Glutamatergic neuron (in vitro differentiated cells): Measurements from ENCODE around the gene SLC28A3. TPM values are rescaled to one million over a fixed set of nuclear protein-coding genes. Genes with fewer than 3 reads are reported as not detected.

Experiments
- DNase-seq: peaks from one replicate; pipeline ENCODE4 v3.0.0; 2022
- H3K27ac Mint-ChIP-seq: one replicate; pipeline ENCODE4 v1.8.0; 2020; ENCODE audit warnings: mild to moderate bottlenecking, mixed read lengths, inconsistent platforms; ENCODE audit not compliant: unreplicated experiment
- H3K27me3 Mint-ChIP-seq: one replicate; pipeline ENCODE4 v1.8.0; 2020; ENCODE audit warnings: mild to moderate bottlenecking, moderate library complexity, mixed read lengths, inconsistent platforms; ENCODE audit not compliant: unreplicated experiment
- H3K36me3 Mint-ChIP-seq: one replicate; pipeline ENCODE4 v1.8.0; 2020; ENCODE audit warnings: mild to moderate bottlenecking, mixed read lengths, inconsistent platforms; ENCODE audit not compliant: unreplicated experiment
- H3K4me1 Mint-ChIP-seq: one replicate; pipeline ENCODE4 v1.8.0; 2020; ENCODE audit warnings: mild to moderate bottlenecking, low read depth, mixed read lengths, inconsistent platforms; ENCODE audit not compliant: unreplicated experiment
- H3K4me3 Mint-ChIP-seq: one replicate; pipeline ENCODE4 v1.8.0; 2020; ENCODE audit warnings: mild to moderate bottlenecking, mixed read lengths, inconsistent platforms; ENCODE audit not compliant: unreplicated experiment
- H3K9me3 Mint-ChIP-seq: one replicate; pipeline ENCODE4 v1.8.0; 2020; ENCODE audit warnings: mild to moderate bottlenecking, moderate library complexity, mixed read lengths, inconsistent platforms; ENCODE audit not compliant: unreplicated experiment
- CTCF ChIP-seq: fragments of 200-600 bp; sonication (generic); IDR thresholded peaks from one replicate; pipeline ENCODE4 v1.5.0; 2021; ENCODE audit not compliant: partially characterized antibody, unreplicated experiment
- total RNA-seq: library from RNA; stranded (reverse); fragmentation: NEBNext Ultra II Directional; extraction: Animal tissue kit (Norgen Biotek cat#: 25700); gene quantifications from one replicate; pipeline ENCODE4 v1.2.1, GENCODE V29; 2021; ENCODE audit not compliant: unreplicated experiment

SLC28A3 gene
- total RNA-seq, 1 donor from 2014 or later = not detected

- no peak for TF ChIP-seq CTCF
- H3K27me3 Mint-ChIP-seq = peaks cover 3% of the 10 kb centered on the region
- H3K27ac Mint-ChIP-seq = no peak overlapping the region
- no peaks in the 10 kb centered on the region for H3K4me1 Mint-ChIP-seq
- H3K9me3 Mint-ChIP-seq = no peaks in the 10 kb centered on the region
- DNase-seq = no peak
- no peaks in the 10 kb centered on the region for H3K36me3 Mint-ChIP-seq
- no peak overlapping the region for H3K4me3 Mint-ChIP-seq
Observed at GRCh38 chr9:84349671-84350070, 9.1 kb upstream of the SLC28A3 start.

- no peak for DNase-seq
- Mint-ChIP-seq H3K4me3 (no peak overlapping the region), H3K27me3 (no peaks in the 10 kb centered on the region), H3K27ac (no peak overlapping the region), H3K36me3 (no peaks in the 10 kb centered on the region), H3K9me3 (no peaks in the 10 kb centered on the region), H3K4me1 (no peaks in the 10 kb centered on the region)
- TF ChIP-seq CTCF = no peak
Observed at GRCh38 chr9:84343111-84343521, 2.6 kb upstream of the SLC28A3 start.

- no peak for TF ChIP-seq CTCF
- Mint-ChIP-seq H3K4me1 (no peaks in the 10 kb centered on the region), H3K4me3 (no peak overlapping the region), H3K9me3 (no peaks in the 10 kb centered on the region), H3K27me3 (no peaks in the 10 kb centered on the region), H3K36me3 (no peaks in the 10 kb centered on the region), H3K27ac (no peak overlapping the region)
- no peak for DNase-seq
Observed at GRCh38 chr9:84339962-84340361, 596 bp downstream of the SLC28A3 start.

GRCh38 chr9:84339503-84339902 lies 1.1 kb downstream of the SLC28A3 start:
- no peak for DNase-seq
- Mint-ChIP-seq H3K36me3 (no peaks in the 10 kb centered on the region), H3K4me3 (no peak overlapping the region), H3K4me1 (no peaks in the 10 kb centered on the region), H3K9me3 (no peaks in the 10 kb centered on the region), H3K27me3 (no peaks in the 10 kb centered on the region), H3K27ac (no peak overlapping the region)
- TF ChIP-seq CTCF = no peak

- Mint-ChIP-seq H3K4me3 (no peak overlapping the region), H3K4me1 (no peaks in the 10 kb centered on the region), H3K36me3 (no peaks in the 10 kb centered on the region), H3K9me3 (no peaks in the 10 kb centered on the region), H3K27me3 (no peaks in the 10 kb centered on the region), H3K27ac (no peak overlapping the region)
- TF ChIP-seq CTCF = no peak
- no peak for DNase-seq
Observed at GRCh38 chr9:84338792-84339191, 1.8 kb downstream of the SLC28A3 start.
